Heart left ventricle (tissue), 16 donors: ENCODE results near the gene IGFBP5. TPM values are rescaled to one million over a fixed set of nuclear protein-coding genes. Genes with fewer than 3 reads are reported as not detected.

Experiments used
- ATAC-seq, 4 donors: fragments of 200-7000 bp; cut with Tn5 transposase; one replicate each; pipeline ENCODE4 v1.9.1; 2020 to 2022; ENCODE audit warnings: moderate library complexity in 4 of 4, mild to moderate bottlenecking in 3 of 4, moderate number of reproducible peaks in 1 of 4
- DNase-seq, 5 donors: peaks; one replicate each; pipeline ENCODE4 v3.0.0-alpha.2; 2020
- H3K27ac ChIP-seq, 12 donors: fragments of 200-600 bp; sonication (generic) in 4 of 12; one replicate each; pipeline versions ENCODE4 v1.5.0 to v1.8.0; 2016 to 2022; ENCODE audit warnings: mild to moderate bottlenecking in 2 of 12
- H3K27me3 ChIP-seq, 9 donors: fragments of 200-600 bp; sonication (generic) in 2 of 9; one replicate each; pipeline versions ENCODE4 v1.5.1 to v1.8.0; 2016 to 2022; ENCODE audit warnings: mild to moderate bottlenecking in 3 of 9
- H3K36me3 ChIP-seq, 9 donors: fragments of 200-600 bp; sonication (generic) in 2 of 9; one replicate each; pipeline versions ENCODE4 v1.5.0 to v1.8.0; 2018 to 2022; ENCODE audit warnings: mild to moderate bottlenecking in 2 of 9
- H3K4me1 ChIP-seq, 12 donors: fragments of 200-600 bp; sonication (generic) in 4 of 12; one replicate each; pipeline versions ENCODE4 v1.5.0 to v1.8.0; 2016 to 2022; ENCODE audit warnings: mild to moderate bottlenecking in 3 of 12
- H3K4me3 ChIP-seq, 12 donors: fragments of 200-600 bp; sonication (generic) in 4 of 12; one replicate each; pipeline versions ENCODE4 v1.5.0 to v1.8.0; 2017 to 2022; ENCODE audit warnings: mild to moderate bottlenecking in 9 of 12, moderate library complexity in 4 of 12
- H3K9me3 ChIP-seq, 12 donors: fragments of 200-600 bp; sonication (generic) in 4 of 12; one replicate each; pipeline versions ENCODE4 v1.5.0 to v1.8.0; 2016 to 2022; ENCODE audit warnings: mild to moderate bottlenecking in 1 of 12
- CTCF ChIP-seq, 12 donors: fragments of 200-600 bp; sonication (generic) in 4 of 12; IDR thresholded peaks; one replicate each; pipeline versions ENCODE4 v1.5.0 to v1.8.0; 2018 to 2022; ENCODE audit warnings: antibody characterized with exemption in 12 of 12, mild to moderate bottlenecking in 5 of 12
- POLR2A ChIP-seq, 2 donors: fragments of 450-650 bp; IDR thresholded peaks; one replicate each; pipeline ENCODE4 v1.6.1; 2017; ENCODE audit warnings: antibody characterized with exemption in 2 of 2, mild to moderate bottlenecking in 2 of 2, moderate library complexity in 2 of 2
- WGBS, 4 donors: extraction: QIAGEN DNeasy Blood & Tissue Kit in 2 of 4; methylation state at CpG; one replicate each; pipeline versions ENCODE4 v1.1.5 to v1.1.7; 2013 to 2018; 5-methylcytosine and 5-hydroxymethylcytosine counted together
- intact Hi-C, 10 donors: fragments of 100-400 bp; cut with DNase I; formaldehyde crosslinking; loops; one replicate each; pipeline versions ENCODE4 v1.11.1 to v1.14.2; 2022
- polyA plus RNA-seq, 2 donors: library from polyadenylated mRNA; stranded (reverse); fragments of 200-250 nt; gene quantifications; one replicate each; pipeline ENCODE4 v1.2.3, GENCODE V29; 2013
- total RNA-seq, 9 donors: library from RNA; depleted of rRNA in 2 of 9; stranded (reverse); fragments of >200 nt in 2 of 9; fragmentation: NEBNext Ultra II Directional in 3 of 9; extraction: Animal tissue kit (Norgen Biotek cat#: 25700) in 3 of 9; gene quantifications; one replicate each; pipeline versions ENCODE4 v1.1.0 to v1.2.4, GENCODE V29; 2016 to 2023
- donor health status: ischemic (EF 13 %, LVEDD 7.1; RV severe dilation, severe dysfunction).
- donor health status: healthy with polysubstance abuse.
- donor health status: DM: no; HTN: yes; CAD: no.
- donor health status: DM: no; HTN: no; CAD: no.
- donor health status: ischemic (EF 25% LVEDD 6.9; RV normal size, moderate dysfunction).
- donor health status: ischemic (EF 25% LVEDD 5.7; RV mildly dilated, moderate dysfunction).
- donor health status: healthy.
- donor health status: DM: yes; HTN: yes; CAD: no.
- donor health status: ischemic (EF 35%, LVEDD 5.7; RV mildly dilated, moderate dysfunction).
- donor health status: nonischemic (EF 11% LVEDD 7.7; RV severe dilation, severe dysfunction).
- donor health status: DM: yes; HTN: yes; CAD: no.
- donor health status: PGD.
- donor health status: ischemic (EF 29% LVEDD 5.4; RV normal size, mild dysfunction).
- donor health status: nonischemic (EF 23%, LVEDD 6.1; RV moderate dilation, normal function).

The IGFBP5 gene
- total and polyA plus RNA-seq, 11 donors: 58.2 to 441 (median 129) TPM

- H3K9me3 ChIP-seq: no peaks in the 10 kb centered on the region
- H3K4me1 ChIP-seq: peaks cover 0 to 43% (median 20%) of the 10 kb centered on the region in 12 donors
- H3K4me3 ChIP-seq: no peak overlapping the region
- WGBS, 4 donors: 70 to 82% (median 75%) methylated on average over 5 of the region's 5 CpGs
- H3K27me3 ChIP-seq: no peaks in the 10 kb centered on the region
- DNase-seq (no peak), ATAC-seq (no peak)
- H3K27ac ChIP-seq: no peak overlapping the region
- intact Hi-C loops: no loop called here
- H3K36me3 ChIP-seq: no peaks in the 10 kb centered on the region
- TF ChIP-seq CTCF (IDR thresholded peaks at IDR 0.05): no peak
- no peak for TF ChIP-seq POLR2A (IDR thresholded peaks at IDR 0.05)
Measured at GRCh38 chr2:216649574-216649973, 45.8 kb downstream of the IGFBP5 start.

- Histone ChIP-seq H3K9me3 (no peaks in the 10 kb centered on the region), H3K4me3 (no peak overlapping the region), H3K27ac (no peak overlapping the region), H3K27me3 (no peaks in the 10 kb centered on the region), H3K36me3 (no peaks in the 10 kb centered on the region), H3K4me1 (peaks cover 0 to 50% (median 25%) of the 10 kb centered on the region in 12 donors)
- no peak for ATAC-seq
- intact Hi-C loops: no loop called here
- DNase-seq: no peak
- no peak for TF ChIP-seq CTCF (IDR thresholded peaks at IDR 0.05)
- no peak for TF ChIP-seq POLR2A (IDR thresholded peaks at IDR 0.05)
- 80 to 87% (median 84%) methylated on average over 3 of the region's 3 CpGs for WGBS, 4 donors
Measured at GRCh38 chr2:216648105-216648504, 47.2 kb downstream of the IGFBP5 start.

GRCh38 chr2:216646116-216646515 is 49.2 kb downstream of the IGFBP5 start:
- 95 to 99% (median 98%) methylated on average over 3 of the region's 3 CpGs for WGBS, 4 donors
- intact Hi-C loops: no loop called here
- Histone ChIP-seq H3K36me3 (no peaks in the 10 kb centered on the region), H3K27ac (no peak overlapping the region), H3K27me3 (no peaks in the 10 kb centered on the region), H3K9me3 (no peaks in the 10 kb centered on the region), H3K4me3 (no peak overlapping the region), H3K4me1 (peaks cover 0 to 46% (median 24%) of the 10 kb centered on the region in 12 donors)
- DNase-seq (no peak), ATAC-seq (no peak)
- TF ChIP-seq CTCF (IDR thresholded peaks at IDR 0.05): no peak
- no peak for TF ChIP-seq POLR2A (IDR thresholded peaks at IDR 0.05)

- intact Hi-C loops: no loop called here
- no peaks in the 10 kb centered on the region for H3K9me3 ChIP-seq
- ATAC-seq: no peak
- WGBS, 4 donors: 63 to 75% (median 69%) methylated on average over 3 of the region's 3 CpGs
- no peak for TF ChIP-seq CTCF (IDR thresholded peaks at IDR 0.05)
- no peak for TF ChIP-seq POLR2A (IDR thresholded peaks at IDR 0.05)
- DNase-seq: no peak
- no peak overlapping the region for H3K4me3 ChIP-seq
- no peaks in the 10 kb centered on the region for H3K36me3 ChIP-seq
- H3K27ac ChIP-seq: peak overlapping the region in 2 of 12 donors; percentile 17 to 68
- H3K27me3 ChIP-seq: no peaks in the 10 kb centered on the region
- H3K4me1 ChIP-seq: peaks cover 0 to 48% (median 24%) of the 10 kb centered on the region in 12 donors
Measured at GRCh38 chr2:216645636-216645950, 49.8 kb downstream of the IGFBP5 start.
